GM20431 (cell line): ENCODE measurements around the gene ZNF316.
"Not testable (repeated sequence)": the region's sequence is repeated elsewhere in the genome, so short reads cannot be mapped to it uniquely, and the experiment has no call there.

ENCODE experiments used
- in situ Hi-C: fragments of 300-500 bp; cut with MseI, MboI; formaldehyde crosslinking; loops from one replicate; pipeline ENCODE4 v1.15.0; 2020; ENCODE audit warnings: low sequenced_read_pairs; ENCODE audit not compliant: unreplicated experiment

ZNF316 gene

DNA sequence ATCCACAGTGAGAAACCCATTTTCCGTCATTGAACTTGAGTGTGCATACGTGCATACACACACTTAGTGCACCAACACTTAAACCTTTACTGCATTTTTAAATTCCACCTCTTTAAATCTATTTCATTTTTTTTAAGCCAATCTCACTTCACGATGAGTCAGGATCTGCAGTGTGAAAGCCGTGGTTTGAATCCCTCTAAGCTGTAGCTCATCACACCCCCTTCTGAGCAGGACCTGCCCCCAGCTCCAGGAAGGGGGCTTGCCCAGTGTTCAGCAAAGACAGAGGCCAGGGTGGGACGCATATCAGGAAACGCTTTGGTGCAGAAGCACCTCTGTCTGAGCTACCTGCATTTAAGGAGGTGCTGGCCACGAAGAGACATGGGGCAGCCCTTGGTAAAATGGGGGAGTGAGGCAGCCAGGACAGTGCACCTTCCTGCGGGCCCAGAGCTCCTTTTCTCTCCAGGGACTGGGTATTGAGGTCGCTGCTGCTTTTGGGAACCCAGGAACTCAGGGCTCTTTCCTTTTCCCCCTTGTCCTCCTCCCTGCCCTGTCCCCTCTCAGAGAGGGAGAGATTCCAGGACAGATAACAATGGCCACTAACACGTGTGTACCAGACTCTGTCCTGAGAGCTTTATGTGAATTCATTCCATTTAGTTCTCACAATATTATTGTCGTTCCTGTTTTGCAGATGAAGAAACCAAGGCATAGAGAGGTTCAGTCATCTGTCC lies 21.7 kb downstream of the ZNF316 start:
- in situ Hi-C loops = no loop called here

GRCh38 chr7:6670851-6671250 lies 33.7 kb downstream of the ZNF316 start:
- in situ Hi-C loops = not testable (repeated sequence)

DNA sequence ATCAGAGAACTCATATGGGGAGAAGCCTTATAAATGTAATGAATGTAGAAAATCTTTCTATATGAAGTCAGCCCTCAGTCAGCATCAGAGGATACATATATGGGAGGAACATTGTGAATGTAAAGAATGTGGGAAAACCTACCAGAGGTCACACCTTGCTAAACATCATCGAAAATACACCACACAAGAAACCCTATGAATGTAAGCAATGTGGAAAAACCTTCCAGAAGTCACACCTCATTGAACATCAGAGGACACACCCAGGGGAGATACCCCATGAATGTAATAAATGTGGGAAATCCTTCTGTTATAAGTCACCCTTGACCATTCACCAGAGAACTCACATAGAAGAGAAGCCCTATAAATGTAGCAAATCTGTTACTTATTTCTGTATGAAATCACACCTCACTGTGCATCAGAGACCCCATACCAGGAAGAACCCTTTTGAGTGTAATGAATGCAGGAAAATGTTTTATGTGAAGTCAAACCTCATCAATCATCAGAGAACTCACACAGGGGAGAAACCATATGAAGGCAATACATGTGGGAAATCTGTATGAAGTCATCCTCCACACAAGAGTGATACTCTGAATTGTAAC lies 38.8 kb downstream of the ZNF316 start:
- in situ Hi-C loops = no loop called here

GRCh38 chr7:6680146-6680545 lies 43.0 kb downstream of the ZNF316 start:
- in situ Hi-C loops = no loop called here

DNA sequence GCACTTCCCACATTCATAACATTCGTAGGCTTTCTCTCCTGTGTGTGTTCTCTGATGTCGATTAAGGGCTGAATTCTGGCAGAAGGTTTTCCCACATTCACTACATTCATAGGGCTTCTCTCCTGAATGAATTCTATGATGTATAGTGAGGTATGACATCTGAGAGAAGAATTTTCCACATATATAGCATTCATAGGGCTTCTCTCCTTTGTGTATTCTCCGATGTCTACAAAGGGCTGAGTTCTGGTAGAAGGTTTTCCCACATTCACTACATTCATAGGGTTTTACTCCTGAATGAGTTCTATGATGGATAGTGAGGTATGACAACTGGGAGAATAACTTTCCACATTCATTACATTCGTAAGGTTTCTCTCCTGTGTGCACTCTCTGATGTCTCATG lies 54.0 kb downstream of the ZNF316 start:
- in situ Hi-C loops = no loop called here

DNA sequence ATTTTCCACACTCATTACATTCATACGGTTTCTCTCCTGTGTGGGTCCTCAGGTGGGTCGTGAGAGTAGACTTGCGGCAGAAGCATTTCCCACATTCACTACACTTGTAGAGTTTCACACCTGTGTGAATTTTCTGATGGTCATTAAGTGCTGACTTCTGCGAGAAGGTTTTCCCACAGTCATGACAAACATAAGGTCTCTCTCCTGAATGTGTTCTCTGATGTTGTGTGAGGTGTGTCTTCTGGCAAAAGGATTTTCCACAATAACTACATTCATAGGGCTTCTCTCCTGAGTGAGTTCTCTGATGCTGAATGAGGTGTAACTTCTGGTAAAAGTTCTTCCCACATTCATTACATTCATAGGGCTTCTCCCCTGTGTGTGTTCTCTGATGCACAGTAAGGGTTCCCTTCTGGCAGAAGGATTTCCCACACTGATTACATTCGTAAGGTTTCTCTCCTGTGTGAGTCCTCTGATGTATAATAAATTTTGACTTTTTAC lies 54.5 kb downstream of the ZNF316 start:
- in situ Hi-C loops = no loop called here

DNA sequence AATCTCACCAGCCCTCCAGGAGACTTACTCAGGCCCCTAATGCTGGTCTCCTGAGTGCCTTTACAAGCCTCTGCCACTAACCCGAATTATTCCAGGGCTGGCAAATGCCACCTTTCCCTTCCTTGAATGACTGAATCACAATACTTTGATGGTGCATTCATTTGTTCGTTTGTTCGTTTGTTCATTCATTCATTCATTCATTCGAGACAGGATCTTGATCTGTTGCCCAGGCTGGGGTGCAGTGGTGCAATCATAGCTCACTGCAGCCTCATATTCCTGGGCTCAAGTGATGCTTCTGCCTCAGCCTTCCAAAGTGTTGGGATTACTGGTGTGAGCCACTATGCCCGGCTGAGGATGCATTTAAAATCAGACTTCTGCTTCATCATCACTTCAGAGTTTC lies 63.7 kb downstream of the ZNF316 start:
- in situ Hi-C loops = no loop called here

DNA sequence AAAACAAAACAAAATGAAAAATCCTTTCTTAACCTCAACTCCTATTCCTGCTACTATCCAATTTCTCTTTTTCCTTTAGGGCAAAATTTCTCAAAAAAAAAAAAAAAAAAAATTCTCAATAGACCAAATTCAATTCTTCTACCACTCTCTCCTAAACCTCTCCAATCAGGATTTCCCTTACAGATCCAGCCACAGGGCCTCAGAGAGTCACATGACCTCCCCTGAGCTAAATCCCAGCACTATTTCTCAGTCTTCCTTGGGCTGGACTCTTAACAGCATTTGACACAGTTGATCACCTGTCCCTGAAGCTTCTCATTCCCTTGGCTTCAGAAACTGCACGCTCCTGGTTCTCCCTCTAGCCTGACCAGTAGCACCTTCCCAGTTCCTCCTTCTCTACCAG lies 64.7 kb downstream of the ZNF316 start:
- in situ Hi-C loops = no loop called here
